H1 (cell line): ENCODE measurements around the gene SPHK1. TPM values are rescaled to one million over a fixed set of nuclear protein-coding genes. Genes with fewer than 3 reads are reported as not detected.

Experiments
- CTCF ChIA-PET: fragments of 300-600 bp; sonication (Branson Sonifier 250); formaldehyde crosslinking; loops from one replicate; lab custom pipeline; 2021; ENCODE audit not compliant: partially characterized antibody; lab: Charles Lee
- POLR2A ChIA-PET: fragments of 300-600 bp; sonication (Branson Sonifier 250); formaldehyde crosslinking; loops from one replicate; lab custom pipeline; 2021; ENCODE audit warnings: inconsistent platforms; ENCODE audit not compliant: partially characterized antibody; lab: Charles Lee
- DNase-seq, 2 experiments: peaks; one replicate each; pipeline versions ENCODE4 v3.0.0 to v3.0.0-alpha.2; 2010 to 2022; ENCODE audit warnings: low spot score in 2 of 2, low read depth in 1 of 2, mixed read lengths in 1 of 2
- FAIRE-seq: peaks from 2 replicates; lab custom pipeline; 2011; peaks lifted over from hg19 to GRCh38; lab: Jason Lieb, UNC
- H2AFZ ChIP-seq: 2 replicates; pipeline ENCODE4 v1.8.1; 2012; ENCODE audit warnings: low read length, inconsistent platforms
- H2AK5ac ChIP-seq: 2 replicates; pipeline ENCODE4 v1.6.1; 2013; ENCODE audit warnings: low read depth, low read length
- H2BK120ac ChIP-seq: replicated peaks from 2 replicates; pipeline ENCODE3; 2013; ENCODE audit warnings: low read depth, low read length, inconsistent platforms
- H2BK12ac ChIP-seq: 2 replicates; pipeline ENCODE4 v1.6.1; 2013; ENCODE audit warnings: low read depth, low read length
- H2BK15ac ChIP-seq: 2 replicates; pipeline ENCODE4 v1.6.1; 2013; ENCODE audit warnings: low read length
- H2BK20ac ChIP-seq: 2 replicates; pipeline ENCODE4 v1.6.1; 2013; ENCODE audit warnings: low read length
- H2BK5ac ChIP-seq: 2 replicates; pipeline ENCODE4 v1.6.1; 2013; ENCODE audit warnings: low read depth, low read length
- H3K14ac ChIP-seq: 2 replicates; pipeline ENCODE4 v1.6.1; 2013; ENCODE audit warnings: inconsistent platforms; ENCODE audit not compliant: insufficient read length
- H3K18ac ChIP-seq: 2 replicates; pipeline ENCODE4 v1.6.1; 2013; ENCODE audit warnings: low read length; ENCODE audit errors: extremely low read depth
- H3K23ac ChIP-seq: 2 replicates; pipeline ENCODE4 v1.6.1; 2013; ENCODE audit warnings: inconsistent platforms; ENCODE audit not compliant: insufficient read length
- H3K23me2 ChIP-seq: 2 replicates; pipeline ENCODE4 v1.6.1; 2013; ENCODE audit warnings: low read depth, low read length
- H3K27ac ChIP-seq: 2 replicates; pipeline ENCODE4 v1.6.1; 2011; ENCODE audit warnings: low read depth, low read length, inconsistent platforms
- H3K27me3 ChIP-seq, 4 experiments: replicated peaks in 1 of 4; 1 replicate in 1 of 4; 2 replicates in 3 of 4; pipeline versions ENCODE4 v1.6.1 to v1.8.1; 2011 to 2013; ENCODE audit warnings: low read length in 3 of 4, mild to moderate bottlenecking in 3 of 4, inconsistent platforms in 2 of 4, mixed read lengths in 2 of 4, moderate library complexity in 1 of 4; ENCODE audit not compliant: control insufficient read depth in 3 of 4, insufficient read depth in 3 of 4; ENCODE audit errors: extremely low read depth in 1 of 4
- H3K36me3 ChIP-seq, 4 experiments: 2 replicates each; pipeline versions ENCODE4 v1.6.1 to v1.8.1; 2011 to 2013; ENCODE audit warnings: mild to moderate bottlenecking in 4 of 4, low read length in 3 of 4, moderate library complexity in 2 of 4, control low read depth in 1 of 4, inconsistent platforms in 1 of 4; ENCODE audit not compliant: insufficient read depth in 4 of 4, control insufficient read depth in 2 of 4
- H3K4ac ChIP-seq: replicated peaks from 2 replicates; pipeline ENCODE3; 2013; ENCODE audit warnings: low read length, low read depth, mixed read lengths, inconsistent platforms; ENCODE audit not compliant: insufficient read length
- H3K4me1 ChIP-seq, 4 experiments: replicated peaks in 1 of 4; 1 replicate in 1 of 4; 2 replicates in 3 of 4; pipeline versions ENCODE4 v1.6.1 to v1.8.1; 2011 to 2013; ENCODE audit warnings: low read length in 3 of 4, inconsistent platforms in 2 of 4, mixed read lengths in 1 of 4; ENCODE audit not compliant: insufficient read depth in 4 of 4, control insufficient read depth in 3 of 4
- H3K4me2 ChIP-seq, 2 experiments: 2 replicates each; pipeline versions ENCODE4 v1.6.1 to v1.8.1; 2011 to 2013; ENCODE audit warnings: low read depth in 2 of 2, low read length in 2 of 2, control low read depth in 1 of 2, inconsistent platforms in 1 of 2, mild to moderate bottlenecking in 1 of 2; ENCODE audit not compliant: insufficient read depth in 1 of 2
- H3K4me3 ChIP-seq, 4 experiments: fragments of 200-600, 300-600 bp in 1 of 4; sonication (generic), shearing (Covaris generic), sonication (Bioruptor Twin) in 1 of 4; 2 replicates each; pipeline versions ENCODE4 v1.5.1 to v1.8.1; 2011 to 2016; ENCODE audit warnings: low read length in 4 of 4, low read depth in 3 of 4, control low read depth in 2 of 4, inconsistent platforms in 2 of 4, mild to moderate bottlenecking in 2 of 4, mixed read lengths in 1 of 4, moderate library complexity in 1 of 4; ENCODE audit not compliant: insufficient read depth in 2 of 4; ENCODE audit errors: extremely low read depth in 1 of 4
- H3K56ac ChIP-seq: replicated peaks from 2 replicates; pipeline ENCODE3; 2013; ENCODE audit warnings: low read depth, mild to moderate bottlenecking, mixed read lengths, low read length, inconsistent platforms; ENCODE audit not compliant: insufficient read length
- H3K79me1 ChIP-seq: 2 replicates; pipeline ENCODE4 v1.6.1; 2013; ENCODE audit warnings: low read depth, low read length, control low read depth
- H3K79me2 ChIP-seq, 2 experiments: 2 replicates each; pipeline versions ENCODE4 v1.6.1 to v1.8.1; 2012 to 2013; ENCODE audit warnings: low read length in 2 of 2, mild to moderate bottlenecking in 2 of 2, inconsistent platforms in 1 of 2; ENCODE audit not compliant: insufficient read depth in 2 of 2, control insufficient read depth in 1 of 2
- H3K9ac ChIP-seq, 4 experiments: replicated peaks in 1 of 4; 1 replicate in 1 of 4; 2 replicates in 3 of 4; pipeline versions ENCODE4 v1.6.1 to v1.8.1; 2011 to 2013; ENCODE audit warnings: low read depth in 3 of 4, low read length in 3 of 4, control low read depth in 2 of 4, mild to moderate bottlenecking in 2 of 4, moderate library complexity in 2 of 4, inconsistent platforms in 1 of 4; ENCODE audit errors: extremely low read depth in 1 of 4
- H3K9me3 ChIP-seq, 2 experiments: 2 replicates each; pipeline versions ENCODE4 v1.6.1 to v1.8.1; 2012 to 2013; ENCODE audit warnings: mild to moderate bottlenecking in 2 of 2, moderate library complexity in 2 of 2, control low read depth in 1 of 2, inconsistent platforms in 1 of 2, low read depth in 1 of 2, low read length in 1 of 2, mixed read lengths in 1 of 2; ENCODE audit not compliant: insufficient read depth in 2 of 2
- H4K20me1 ChIP-seq, 2 experiments: replicated peaks in 1 of 2; 2 replicates each; pipeline versions ENCODE3 to v1.8.1; 2011 to 2013; ENCODE audit warnings: inconsistent platforms in 2 of 2, low read length in 2 of 2, mild to moderate bottlenecking in 1 of 2; ENCODE audit not compliant: insufficient read depth in 2 of 2, control insufficient read depth in 1 of 2
- H4K5ac ChIP-seq: 2 replicates; pipeline ENCODE4 v1.6.1; 2013; ENCODE audit warnings: low read length, low read depth, mixed read lengths, inconsistent platforms; ENCODE audit not compliant: insufficient read length
- H4K8ac ChIP-seq: 2 replicates; pipeline ENCODE4 v1.8.0; 2013; ENCODE audit warnings: mild to moderate bottlenecking, moderate library complexity, low read length, inconsistent platforms; ENCODE audit not compliant: insufficient read depth; ENCODE audit errors: extremely low read depth
- H4K91ac ChIP-seq: replicated peaks from 2 replicates; pipeline ENCODE3; 2013; ENCODE audit warnings: low read length, mixed read lengths, inconsistent platforms; ENCODE audit not compliant: insufficient read length
- WGBS, 2 experiments: shearing (Covaris generic) in 1 of 2; methylation state at CpG; one replicate each; pipeline versions ENCODE4 v1.1.6 to v1.1.7; 2013 to 2015; ENCODE audit warnings: low lambda C conversion rate in 2 of 2, mixed read lengths in 2 of 2, inconsistent platforms in 1 of 2, low coverage in 1 of 2, missing lambda C conversion rate in 1 of 2; ENCODE audit not compliant: insufficient replicate concordance in 2 of 2, insufficient coverage in 1 of 2, insufficient read length in 1 of 2; ENCODE audit errors: extremely low coverage in 1 of 2, missing lambda C conversion rate in 1 of 2; 5-methylcytosine and 5-hydroxymethylcytosine counted together
- polyA plus RNA-seq, 7 experiments: library from polyadenylated mRNA; depleted of rRNA in 3 of 7; stranded (reverse) in 5 of 7; unstranded in 2 of 7; fragments of >200 nt in 5 of 7; fragments of 200-250 nt in 2 of 7; gene quantifications; 1 replicate in 5 of 7; 2 replicates in 1 of 7; 4 replicates in 1 of 7; pipeline versions ENCODE4 v1.2.1 to v1.2.3, GENCODE V29; 2011 to 2013; ENCODE audit warnings: missing spikeins in 2 of 7, mixed read lengths in 2 of 7
- total RNA-seq: library from RNA; stranded (reverse); fragmentation: NEBNext Ultra II Directional; extraction: Animal tissue kit (Norgen Biotek cat#: 25700); gene quantifications from 2 replicates; pipeline ENCODE4 v1.2.1, GENCODE V29; 2021
- TF ChIP-seq, protein P1 (sequence below): IDR thresholded peaks from 2 replicates; pipeline ENCODE4 v1.6.1; 2011; ENCODE audit warnings: low read depth, mild to moderate bottlenecking, low read length; ENCODE audit not compliant: insufficient read depth

Gene SPHK1
- total and polyA plus RNA-seq, 2 of the 8 experiments (the other 6 are each of a cell fraction or from before 2014, with no cell fraction given): 2.4 TPM

DNA sequence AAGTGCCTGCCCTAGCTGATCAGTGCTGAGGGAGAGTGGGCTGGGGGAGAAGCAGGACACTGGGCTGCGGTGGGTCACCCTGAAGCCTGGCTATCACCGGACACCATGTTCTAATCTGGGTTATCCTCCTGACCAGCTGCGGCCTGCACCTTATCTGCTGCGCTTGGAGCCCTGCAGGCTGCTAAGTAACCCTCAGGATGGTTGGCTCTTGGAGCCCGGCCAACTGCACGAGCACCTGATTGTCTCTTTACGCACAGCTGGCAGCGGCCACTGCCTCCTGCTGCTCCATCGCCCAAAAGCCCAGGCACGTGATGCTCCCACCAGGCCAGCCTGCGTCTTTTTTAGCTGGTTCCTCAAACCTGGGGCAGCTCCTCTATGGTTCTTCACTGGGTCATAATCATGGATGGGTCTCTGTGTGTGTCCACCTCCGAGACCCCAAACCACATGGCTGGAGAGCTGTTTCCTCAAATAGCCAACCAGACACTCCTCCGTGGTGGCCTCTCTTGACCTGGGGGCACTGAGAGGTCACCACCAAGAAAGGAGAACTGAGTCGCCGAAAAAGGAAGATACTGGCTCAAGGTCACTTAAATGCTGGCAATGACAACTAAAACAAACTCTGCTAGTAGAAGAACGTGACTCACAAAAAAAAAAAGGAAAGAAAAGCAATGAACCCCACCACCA is 21.7 kb downstream of the SPHK1 start:
- Histone ChIP-seq H3K4me1 (no peaks in the 10 kb centered on the region; a peak in 1 of 7 replicates), H3K27me3 (no peaks in the 10 kb centered on the region), H2AK5ac (no peak overlapping the region), H3K79me2 (peaks cover 4 to 25% of the 10 kb centered on the region in 2 experiments), H2BK12ac (no peak overlapping the region), H4K20me1 (peaks cover 6 to 27% of the 10 kb centered on the region in 2 experiments), H2BK15ac (no peak overlapping the region), H2BK120ac (no peak overlapping the region), H3K23ac (no peak overlapping the region), H3K9ac (no peak overlapping the region), H3K9me3 (no peaks in the 10 kb centered on the region), H3K56ac (no peak overlapping the region), H2BK5ac (no peak overlapping the region), H3K4ac (no peak overlapping the region), H3K36me3 (peaks cover 10 to 31% (median 26%) of the 10 kb centered on the region in 4 experiments), H3K18ac (no peak overlapping the region), H3K4me3 (no peak overlapping the region), H4K8ac (no peak overlapping the region), H3K79me1 (peaks cover 19% of the 10 kb centered on the region), H3K4me2 (no peak overlapping the region), H4K91ac (no peak overlapping the region), H3K27ac (no peak overlapping the region), H3K14ac (no peak overlapping the region), H2BK20ac (no peak overlapping the region), H4K5ac (no peak overlapping the region), H3K23me2 (no peaks in the 10 kb centered on the region)
- 93% methylated on average over 15 of the region's 16 CpGs; no CpG with 5 or more reads in 1 of the 2 experiments for WGBS, 2 experiments
- POLR2A ChIA-PET: no interaction called here
- CTCF ChIA-PET: interaction anchor here (0.6 to 14.5 kb wide), 15 partner anchors 8 to 1414 kb away, joined by 3 to 197 read pairs (median 4); partner anchors contain the start of gene PRPSAP1
- FAIRE-seq: no peak
- no peak for DNase-seq
- TF ChIP-seq, protein P1, sequence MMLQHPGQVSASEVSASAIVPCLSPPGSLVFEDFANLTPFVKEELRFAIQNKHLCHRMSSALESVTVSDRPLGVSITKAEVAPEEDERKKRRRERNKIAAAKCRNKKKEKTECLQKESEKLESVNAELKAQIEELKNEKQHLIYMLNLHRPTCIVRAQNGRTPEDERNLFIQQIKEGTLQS: no peak
- TF ChIP-seq, all 59 proteins: peak for 0
- H2AFZ ChIP-seq: no peak overlapping the region
